Endodermal cell (in vitro differentiated cells): ENCODE measurements around the gene WT1. TPM values are rescaled to one million over a fixed set of nuclear protein-coding genes. Genes with fewer than 3 reads are reported as not detected.

Experiments used
- DNase-seq: peaks from one replicate; pipeline ENCODE4 v3.0.0-alpha.2; 2017
- H3K27ac ChIP-seq: 2 replicates; pipeline ENCODE4 v1.5.1; 2013; ENCODE audit warnings: mild to moderate bottlenecking, low read depth, low read length, moderate library complexity
- H3K27me3 ChIP-seq: 2 replicates; pipeline ENCODE4 v1.6.1; 2013; ENCODE audit warnings: mild to moderate bottlenecking, low read length, moderate library complexity; ENCODE audit not compliant: insufficient read depth, control insufficient read depth, poor library complexity, severe bottlenecking
- H3K36me3 ChIP-seq: 2 replicates; pipeline ENCODE4 v1.7.0; 2013; ENCODE audit warnings: mild to moderate bottlenecking, low read length, moderate library complexity; ENCODE audit not compliant: control insufficient read depth, insufficient read depth
- H3K4me1 ChIP-seq: one replicate; pipeline ENCODE4 v1.7.0; 2013; ENCODE audit warnings: low read length; ENCODE audit not compliant: control insufficient read depth, insufficient read depth
- H3K4me3 ChIP-seq: 2 replicates; pipeline ENCODE4 v1.5.1; 2013; ENCODE audit warnings: mild to moderate bottlenecking, low read length, moderate library complexity
- H3K9ac ChIP-seq: 2 replicates; pipeline ENCODE4 v1.6.1; 2013; ENCODE audit warnings: mild to moderate bottlenecking, low read length, moderate library complexity; ENCODE audit not compliant: poor library complexity, severe bottlenecking; ENCODE audit errors: extremely low read depth
- H3K9me3 ChIP-seq: 2 replicates; pipeline ENCODE4 v1.6.1; 2013; ENCODE audit warnings: mild to moderate bottlenecking, low read length, moderate library complexity; ENCODE audit not compliant: control insufficient read depth
- H3K27ac Mint-ChIP-seq: 2 replicates; pipeline ENCODE4 v1.8.0; 2020; ENCODE audit warnings: mixed read lengths
- H3K27me3 Mint-ChIP-seq: 2 replicates; pipeline ENCODE4 v1.8.0; 2021; ENCODE audit warnings: mild to moderate bottlenecking, mixed read lengths; ENCODE audit not compliant: insufficient read depth
- H3K36me3 Mint-ChIP-seq: 2 replicates; pipeline ENCODE4 v1.8.0; 2020; ENCODE audit warnings: low read depth, mixed read lengths
- H3K4me1 Mint-ChIP-seq: 2 replicates; pipeline ENCODE4 v1.8.0; 2020; ENCODE audit warnings: mixed read lengths
- H3K4me3 Mint-ChIP-seq: 2 replicates; pipeline ENCODE4 v1.8.0; 2020; ENCODE audit warnings: mild to moderate bottlenecking, moderate library complexity, mixed read lengths
- H3K9me3 Mint-ChIP-seq: 2 replicates; pipeline ENCODE4 v1.8.0; 2020; ENCODE audit warnings: mild to moderate bottlenecking, mixed read lengths
- CTCF ChIP-seq: fragments of 200-600 bp; sonication (generic); conservative IDR thresholded peaks from 2 replicates; pipeline ENCODE4 v1.5.0; 2021; ENCODE audit warnings: antibody characterized with exemption, mild to moderate bottlenecking
- WGBS, 2 experiments: methylation state at CpG; one replicate each; pipeline versions ENCODE4 v1.1.5 to v1.1.7; 2013; ENCODE audit warnings: missing lambda C conversion rate in 2 of 2, mixed read lengths in 1 of 2; ENCODE audit not compliant: insufficient coverage in 1 of 2, insufficient read length in 1 of 2; 5-methylcytosine and 5-hydroxymethylcytosine counted together
- total RNA-seq, 2 donors: library from RNA; stranded (reverse); fragmentation: NEBNext Ultra II Directional in 1 of 2; extraction: Animal tissue kit (Norgen Biotek cat#: 25700) in 1 of 2; gene quantifications; 2 replicates in 1 of 2; 3 replicates in 1 of 2; pipeline ENCODE4 v1.2.1, GENCODE V29; 2021

WT1 gene
- total RNA-seq, 2 donors from 2014 or later = 0.51 TPM; not detected in 1

GRCh38 chr11:32416301-32416700 lies 19.0 kb downstream of the WT1 start:
- Mint-ChIP-seq H3K4me1 (peaks cover 1% of the 10 kb centered on the region), H3K4me3 (no peak overlapping the region), H3K36me3 (no peaks in the 10 kb centered on the region), H3K27me3 (peaks cover 15% of the 10 kb centered on the region), H3K9me3 (no peaks in the 10 kb centered on the region), H3K27ac (no peak overlapping the region)
- DNase-seq = no peak
- Histone ChIP-seq H3K9ac (no peak overlapping the region), H3K4me1 (no peaks in the 10 kb centered on the region), H3K9me3 (no peaks in the 10 kb centered on the region), H3K27ac (no peak overlapping the region), H3K36me3 (no peaks in the 10 kb centered on the region), H3K4me3 (no peak overlapping the region), H3K27me3 (peaks cover 4% of the 10 kb centered on the region)
- no peak for TF ChIP-seq CTCF
- 81% methylated on average over 4 of the region's 4 CpGs; no CpG with 5 or more reads in 1 of the 2 experiments for WGBS, 2 experiments

GRCh38 chr11:32414925-32415324 lies 20.4 kb downstream of the WT1 start:
- peaks cover 1% of the 10 kb centered on the region for H3K4me1 Mint-ChIP-seq
- H3K4me3 Mint-ChIP-seq = no peak overlapping the region
- H3K27ac Mint-ChIP-seq = no peak overlapping the region
- H3K27me3 Mint-ChIP-seq = peaks cover 15% of the 10 kb centered on the region
- Histone ChIP-seq H3K27me3 (no peaks in the 10 kb centered on the region), H3K9ac (no peak overlapping the region), H3K9me3 (no peaks in the 10 kb centered on the region), H3K36me3 (no peaks in the 10 kb centered on the region), H3K4me1 (no peaks in the 10 kb centered on the region), H3K27ac (no peak overlapping the region), H3K4me3 (no peak overlapping the region)
- WGBS, 2 experiments = 90 to 100% methylated on average over 1 to 2 of the region's 2 CpGs
- no peak for TF ChIP-seq CTCF
- H3K36me3 Mint-ChIP-seq = no peaks in the 10 kb centered on the region
- no peaks in the 10 kb centered on the region for H3K9me3 Mint-ChIP-seq
- no peak for DNase-seq

GRCh38 chr11:32411942-32412615 lies 23.3 kb downstream of the WT1 start:
- peak; percentile 7 for DNase-seq
- H3K4me3 Mint-ChIP-seq = no peak overlapping the region
- no peaks in the 10 kb centered on the region for H3K9me3 ChIP-seq
- no peaks in the 10 kb centered on the region for H3K9me3 Mint-ChIP-seq
- peaks cover 12% of the 10 kb centered on the region for H3K27me3 Mint-ChIP-seq
- no peaks in the 10 kb centered on the region for H3K4me1 ChIP-seq
- TF ChIP-seq CTCF = no peak
- no peak overlapping the region for H3K9ac ChIP-seq
- H3K27ac Mint-ChIP-seq = no peak overlapping the region
- H3K36me3 Mint-ChIP-seq = no peaks in the 10 kb centered on the region
- no peak overlapping the region for H3K27ac ChIP-seq
- peaks cover 1% of the 10 kb centered on the region for H3K4me1 Mint-ChIP-seq
- WGBS, 2 experiments = 92 to 95% methylated on average over 8 to 12 of the region's 12 CpGs
- H3K36me3 ChIP-seq = no peaks in the 10 kb centered on the region
- H3K4me3 ChIP-seq = no peak overlapping the region
- no peaks in the 10 kb centered on the region for H3K27me3 ChIP-seq
